HG03442 (cell line): ENCODE data around the gene ASF1B.
"Not testable (repeated sequence)": the region's sequence is repeated elsewhere in the genome, so short reads cannot be mapped to it uniquely, and the experiment has no call there.

Experiments
- ATAC-seq: cut with Tn5 transposase; IDR thresholded peaks from one replicate; pipeline ENCODE4 v1.9.1; 2021; ENCODE audit warnings: mild to moderate bottlenecking, moderate library complexity; ENCODE audit not compliant: unreplicated experiment

Gene ASF1B

DNA sequence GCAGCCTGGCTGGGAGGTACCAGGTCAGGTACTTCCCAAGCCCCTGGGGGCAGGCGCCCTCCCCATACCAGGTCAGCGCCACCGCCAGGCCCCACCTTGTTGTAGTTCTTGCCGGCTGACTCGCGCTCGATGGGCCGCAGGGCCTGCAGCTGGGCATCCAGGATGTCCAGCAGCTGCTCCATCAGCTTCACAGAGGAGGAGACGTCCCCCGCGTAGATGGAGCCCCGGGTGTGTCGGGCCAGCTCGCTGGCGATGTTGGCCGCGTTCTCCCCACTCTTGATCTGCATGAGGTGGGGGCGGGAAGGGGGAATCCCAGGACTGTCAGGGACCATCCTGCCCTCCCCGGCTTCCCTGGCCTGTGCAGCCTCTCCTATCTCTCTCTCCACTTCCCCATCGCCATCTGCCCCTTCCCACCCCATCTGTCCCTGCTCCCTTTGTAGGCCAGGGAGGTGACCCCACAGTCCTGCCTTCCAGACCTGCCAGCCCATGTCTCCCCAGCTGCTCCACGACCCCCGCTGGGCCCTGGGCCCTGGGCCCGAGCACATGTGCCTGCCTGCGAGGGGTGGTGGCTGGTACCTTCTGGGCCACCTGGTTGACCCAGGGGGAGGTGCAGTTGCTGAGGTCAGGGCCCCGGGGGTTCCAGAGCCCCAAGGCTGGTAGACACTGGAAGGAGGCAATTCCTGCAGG, 23.8 kb upstream of the ASF1B start:
- no peak for ATAC-seq

GRCh38 chr19:14159059-14159458, 22.7 kb upstream of the ASF1B start:
- no peak for ATAC-seq

DNA sequence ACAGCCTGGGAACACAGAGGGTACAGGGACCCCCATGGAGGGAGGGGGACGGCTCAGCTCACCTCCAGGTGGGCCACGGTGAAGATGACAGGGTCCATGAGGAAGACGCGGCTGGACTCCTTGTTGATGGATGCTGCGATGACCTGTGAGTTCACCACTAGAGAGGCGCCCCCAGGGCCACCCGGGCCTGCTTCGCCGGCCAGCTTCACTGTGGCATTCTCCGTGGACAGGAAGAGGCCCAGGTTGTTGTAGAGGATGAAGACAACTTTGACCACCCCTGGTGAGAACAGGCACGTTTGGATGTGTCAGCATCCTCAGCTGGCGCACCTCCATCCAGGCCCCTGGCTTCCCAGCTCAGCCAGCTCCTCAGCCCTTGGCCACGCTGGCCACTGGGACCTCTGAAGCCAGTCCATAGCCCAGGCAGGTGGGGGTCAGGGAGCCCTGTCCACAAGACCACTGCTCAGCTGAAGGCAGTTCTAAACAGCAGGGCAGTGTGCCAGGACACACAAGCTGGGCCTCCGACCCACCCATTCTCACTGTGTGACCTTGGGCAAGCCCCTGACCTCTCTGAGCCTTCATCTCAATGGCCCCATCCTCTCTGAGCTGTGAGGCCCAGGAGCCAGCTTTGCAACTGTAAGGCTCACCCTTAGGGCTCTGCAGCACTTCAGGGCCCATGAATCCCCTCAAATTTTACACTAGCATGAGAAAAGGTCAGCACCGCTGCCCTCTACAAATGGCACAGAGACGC, 22.1 kb upstream of the ASF1B start:
- ATAC-seq = no peak

GRCh38 chr19:14156971-14157717, 20.8 kb upstream of the ASF1B start:
- ATAC-seq = no peak

DNA sequence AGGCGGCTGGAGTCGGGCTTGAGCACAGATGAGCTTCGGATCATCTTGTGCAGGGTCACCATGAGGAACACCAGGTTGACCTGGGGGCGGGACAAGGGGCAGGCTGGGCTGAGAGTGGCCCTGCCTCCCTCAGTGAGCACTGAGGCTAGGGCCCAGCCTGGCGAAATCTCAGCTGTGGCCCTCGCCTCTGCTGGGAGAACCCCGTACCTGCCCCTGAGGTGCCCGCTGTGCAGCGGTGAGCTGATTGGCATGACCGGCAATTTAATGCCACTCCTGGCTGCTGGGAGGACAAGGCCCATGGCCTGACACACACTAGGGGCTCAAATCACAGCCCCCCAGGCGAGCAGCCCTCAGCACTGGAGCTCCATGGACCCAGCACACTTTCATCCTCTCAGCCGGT, 19.7 kb upstream of the ASF1B start:
- ATAC-seq = no peak

DNA sequence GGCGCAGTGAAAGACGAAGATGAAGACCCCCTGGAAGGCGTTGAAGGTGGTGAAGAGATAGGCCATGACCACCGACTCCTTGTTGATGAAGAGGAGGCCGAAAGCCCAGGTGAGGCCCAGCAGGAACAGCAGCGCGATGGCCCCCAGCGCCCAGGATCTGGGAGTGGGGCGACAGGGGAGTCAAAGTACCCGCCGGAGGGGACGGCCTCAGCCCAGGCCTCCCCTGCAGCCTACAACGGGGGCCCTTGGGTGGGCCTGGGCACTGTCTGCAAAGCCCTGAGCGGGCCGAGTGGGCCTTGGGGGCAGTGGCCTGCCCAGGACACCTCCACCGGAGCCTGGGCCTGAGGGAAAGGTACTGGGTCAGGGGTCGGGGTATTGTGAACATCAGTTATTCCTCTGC, 19.0 kb upstream of the ASF1B start:
- no peak for ATAC-seq

GRCh38 chr19:14152713-14153112, 16.3 kb upstream of the ASF1B start:
- no peak for ATAC-seq

DNA sequence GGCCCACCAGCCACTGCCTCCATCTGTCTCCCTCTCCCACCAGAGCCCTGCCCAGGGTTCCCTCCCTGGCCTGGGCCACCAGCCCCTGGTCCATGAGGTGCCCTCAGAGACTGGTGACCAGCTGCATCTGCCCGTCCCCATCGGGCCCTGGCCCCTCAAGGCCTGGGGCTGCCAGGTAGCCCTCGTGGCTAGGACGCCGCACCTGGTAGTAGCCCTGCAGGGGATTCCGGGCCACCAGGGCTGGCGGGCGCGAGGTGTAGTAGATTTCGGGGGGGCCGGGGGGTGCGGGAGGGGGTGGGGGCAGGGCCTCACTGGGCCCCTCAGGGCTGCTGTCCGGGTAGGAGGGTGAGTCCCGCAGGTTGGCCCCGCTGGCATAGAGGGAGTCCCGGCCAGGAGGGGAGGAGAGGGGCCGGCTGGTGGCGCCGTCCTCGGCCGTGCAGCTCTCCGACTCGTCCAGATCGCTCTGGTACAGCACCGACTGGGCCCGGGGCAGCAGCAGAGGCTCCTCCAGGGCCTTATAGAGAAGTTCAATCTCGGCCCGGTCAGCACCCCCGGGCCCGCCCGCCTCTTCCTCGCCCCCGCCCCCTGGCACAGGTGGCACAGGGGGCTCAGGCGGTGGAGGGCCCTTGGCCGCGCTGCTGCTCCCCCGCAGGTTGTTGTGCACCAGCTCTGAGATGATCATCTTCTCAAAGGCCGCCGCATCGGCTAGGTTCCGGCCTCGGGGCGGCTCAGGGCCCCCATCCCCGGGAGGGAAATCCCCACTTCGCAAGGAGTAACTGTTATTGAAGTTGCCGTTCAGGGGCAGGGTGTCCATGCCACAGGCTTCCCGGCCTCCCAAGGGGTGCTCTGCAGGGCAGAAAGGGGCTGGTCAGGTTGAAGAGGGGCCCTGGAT, 14.6 kb upstream of the ASF1B start:
- no peak for ATAC-seq

GRCh38 chr19:14150041-14150769, 13.8 kb upstream of the ASF1B start:
- ATAC-seq = no peak

- ATAC-seq = no peak
These were observed 13.2 kb upstream of the ASF1B start for GRCh38 chr19:14149509-14149994.

DNA sequence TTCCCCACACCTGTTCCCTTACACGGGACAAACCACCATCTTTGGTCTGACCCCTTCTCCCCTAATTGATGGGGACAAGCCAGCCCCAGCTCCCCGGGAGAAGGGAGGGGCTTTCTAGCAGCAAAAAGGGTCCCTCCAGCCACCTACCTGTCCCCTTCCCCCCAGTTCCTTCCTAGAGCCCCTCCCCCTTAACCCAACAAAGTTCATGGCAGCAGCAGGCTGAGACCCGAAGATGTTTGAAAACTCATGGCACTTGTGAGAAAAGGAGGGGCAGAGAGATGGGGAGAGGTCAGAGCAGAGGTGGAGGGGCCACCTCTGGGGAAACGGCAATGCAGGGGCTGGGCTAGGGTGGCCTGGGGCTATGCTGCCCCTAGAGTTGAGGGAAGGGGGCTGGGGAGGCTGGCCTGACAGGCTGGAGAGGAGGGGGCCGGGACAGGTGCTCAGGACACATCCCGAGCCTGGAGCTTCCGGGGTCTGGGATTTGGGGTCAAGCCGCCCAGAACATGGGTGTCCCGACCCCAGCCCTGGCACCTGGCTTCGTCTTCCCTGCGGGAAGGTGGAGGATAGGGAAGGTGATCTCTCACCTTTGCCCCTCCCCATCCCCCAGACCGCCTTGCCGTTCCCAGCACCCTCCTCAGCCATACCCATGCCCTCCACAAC, 12.5 kb upstream of the ASF1B start:
- ATAC-seq = no peak

GRCh38 chr19:14147797-14148605, 11.6 kb upstream of the ASF1B start:
- ATAC-seq = no peak

DNA sequence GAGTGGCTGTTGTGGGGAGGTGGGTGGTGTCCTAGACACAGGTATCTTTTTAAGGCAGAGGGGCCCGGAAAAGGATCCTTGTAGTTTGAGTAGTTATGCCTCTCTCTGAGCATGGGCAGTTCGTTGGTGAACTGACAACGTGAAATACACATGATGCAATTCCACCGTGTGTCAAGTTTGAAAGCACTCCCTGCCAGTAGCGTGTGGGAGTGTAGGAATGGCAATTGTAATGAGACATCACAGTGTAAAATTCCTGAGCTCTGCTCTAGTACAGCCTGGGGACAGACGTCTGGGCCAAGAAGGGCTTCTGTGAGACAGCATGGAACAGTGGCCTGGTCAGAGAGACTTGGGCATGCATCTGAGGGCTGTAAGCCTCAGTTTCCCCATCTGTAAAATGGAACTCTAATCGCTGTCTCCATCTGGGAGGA, 10.4 kb upstream of the ASF1B start:
- no peak for ATAC-seq

- not testable (repeated sequence) for ATAC-seq
These were observed 9.8 kb upstream of the ASF1B start for GRCh38 chr19:14146169-14146568.

DNA sequence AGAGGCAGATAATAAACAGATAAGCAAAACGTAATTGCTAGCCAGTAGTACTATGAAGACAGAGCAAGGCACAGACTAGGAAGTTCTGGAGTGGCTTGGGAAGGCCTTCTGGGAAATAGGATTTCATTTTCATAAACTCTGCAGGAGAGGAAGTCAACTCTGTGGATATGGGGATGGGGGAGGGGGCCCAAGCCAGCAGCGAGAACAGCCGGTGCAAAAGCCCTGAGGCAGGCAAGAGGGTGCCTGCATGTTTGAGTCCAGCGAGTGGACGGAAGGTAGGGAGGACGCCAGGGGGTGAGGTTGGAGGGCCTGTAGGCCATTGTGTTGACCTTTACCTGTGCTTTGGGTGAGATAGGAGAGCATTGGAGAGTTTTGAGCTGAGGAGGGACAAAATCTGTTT, 9.0 kb upstream of the ASF1B start:
- no peak for ATAC-seq

- ATAC-seq = no peak
These were observed 6.1 kb upstream of the ASF1B start for GRCh38 chr19:14142262-14143190.

DNA sequence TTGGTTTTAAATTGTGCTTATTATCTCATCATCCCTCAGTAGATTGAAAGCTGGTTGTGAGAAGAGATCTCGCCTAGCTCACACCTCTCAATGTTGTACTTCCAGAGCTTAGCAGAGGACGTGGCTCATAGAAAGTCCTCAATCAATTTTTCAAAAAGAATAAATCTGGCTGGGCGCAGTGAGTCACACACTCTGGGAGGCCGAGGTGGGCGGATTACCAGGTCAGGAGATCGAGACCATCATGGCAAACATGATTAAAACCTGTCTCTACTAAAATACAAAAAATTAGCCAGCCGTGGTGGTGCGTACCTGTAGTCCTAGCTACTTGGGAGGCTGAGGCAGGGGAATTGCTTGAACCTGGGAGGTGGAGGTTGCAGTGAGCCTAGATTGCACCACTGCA, 4.7 kb upstream of the ASF1B start:
- no peak for ATAC-seq

- ATAC-seq = no peak
These were observed 3.6 kb upstream of the ASF1B start for GRCh38 chr19:14139944-14140343.
